HG03097 (cell line): ENCODE data around the gene IL1RAPL2.
"Not testable (repeated sequence)": the region's sequence is repeated elsewhere in the genome, so short reads cannot be mapped to it uniquely, and the experiment has no call there.

Experiments used
- ATAC-seq: cut with Tn5 transposase; IDR thresholded peaks from one replicate; pipeline ENCODE4 v1.9.1; 2021; ENCODE audit not compliant: unreplicated experiment, low FRiP score

Gene IL1RAPL2

GRCh38 chrX:105653891-105654290, 1087.9 kb downstream of the IL1RAPL2 start:
- ATAC-seq, result no peak

GRCh38 chrX:105658136-105658535, 1092.1 kb downstream of the IL1RAPL2 start:
- ATAC-seq, result no peak

GRCh38 chrX:105662248-105662647, 1096.2 kb downstream of the IL1RAPL2 start:
- no peak for ATAC-seq

GRCh38 chrX:105664243-105664642, 1098.2 kb downstream of the IL1RAPL2 start:
- no peak for ATAC-seq

- not testable (repeated sequence) for ATAC-seq
Measured at GRCh38 chrX:105684288-105684687, 1118.3 kb downstream of the IL1RAPL2 start.

GRCh38 chrX:105694839-105695238, 1128.8 kb downstream of the IL1RAPL2 start:
- no peak for ATAC-seq

GRCh38 chrX:105695451-105695850, 1129.5 kb downstream of the IL1RAPL2 start:
- ATAC-seq, result no peak

GRCh38 chrX:105696870-105697269, 1130.9 kb downstream of the IL1RAPL2 start:
- no peak for ATAC-seq

GRCh38 chrX:105697984-105698781, 1132.2 kb downstream of the IL1RAPL2 start:
- ATAC-seq, result no peak

GRCh38 chrX:105700331-105700730, 1134.3 kb downstream of the IL1RAPL2 start:
- no peak for ATAC-seq

- no peak for ATAC-seq
Measured at GRCh38 chrX:105701310-105702052, 1135.5 kb downstream of the IL1RAPL2 start.

- no peak for ATAC-seq
Measured at GRCh38 chrX:105703876-105704275, 1137.9 kb downstream of the IL1RAPL2 start.

GRCh38 chrX:105706041-105706440, 1140.0 kb downstream of the IL1RAPL2 start:
- no peak for ATAC-seq

- no peak for ATAC-seq
Measured at GRCh38 chrX:105711805-105712204, 1145.8 kb downstream of the IL1RAPL2 start.

GRCh38 chrX:105715746-105716145, 1149.7 kb downstream of the IL1RAPL2 start:
- no peak for ATAC-seq

- ATAC-seq, result no peak
Measured at GRCh38 chrX:105723966-105724735, 1158.2 kb downstream of the IL1RAPL2 start.

- no peak for ATAC-seq
Measured at GRCh38 chrX:105725228-105725627, 1159.2 kb downstream of the IL1RAPL2 start.

- no peak for ATAC-seq
Measured at GRCh38 chrX:105738162-105738561, 1172.2 kb downstream of the IL1RAPL2 start.

- ATAC-seq, result no peak
Measured at GRCh38 chrX:105744291-105744690, 1178.3 kb downstream of the IL1RAPL2 start.

GRCh38 chrX:105744946-105745345, 1178.9 kb downstream of the IL1RAPL2 start:
- no peak for ATAC-seq

- no peak for ATAC-seq
Measured at GRCh38 chrX:105745863-105746262, 1179.9 kb downstream of the IL1RAPL2 start.
